Liver (tissue), 3 donors: Measurements from ENCODE around the gene MED26.

Source experiments
- CTCF ChIP-seq: fragments of 150-350 bp; IDR thresholded peaks from 2 replicates; pipeline ENCODE4 v1.5.1; 2017; ENCODE audit warnings: improper control_type of control experiment, low read depth, low read length; ENCODE audit not compliant: missing input control
- EGR1 ChIP-seq, 2 donors: IDR thresholded peaks; 2 replicates each; pipeline ENCODE4 v1.6.1; 2016 to 2018; ENCODE audit warnings: antibody characterized with exemption in 2 of 2, low read depth in 2 of 2
- HNF4G ChIP-seq: IDR thresholded peaks from 2 replicates; pipeline ENCODE4 v1.6.1; 2016; ENCODE audit warnings: antibody characterized with exemption
- ZBTB33 ChIP-seq: IDR thresholded peaks from 2 replicates; pipeline ENCODE4 v1.6.1; 2016; ENCODE audit warnings: antibody characterized with exemption
- donor health status: healthy.
- donor health status: healthy.

DNA sequence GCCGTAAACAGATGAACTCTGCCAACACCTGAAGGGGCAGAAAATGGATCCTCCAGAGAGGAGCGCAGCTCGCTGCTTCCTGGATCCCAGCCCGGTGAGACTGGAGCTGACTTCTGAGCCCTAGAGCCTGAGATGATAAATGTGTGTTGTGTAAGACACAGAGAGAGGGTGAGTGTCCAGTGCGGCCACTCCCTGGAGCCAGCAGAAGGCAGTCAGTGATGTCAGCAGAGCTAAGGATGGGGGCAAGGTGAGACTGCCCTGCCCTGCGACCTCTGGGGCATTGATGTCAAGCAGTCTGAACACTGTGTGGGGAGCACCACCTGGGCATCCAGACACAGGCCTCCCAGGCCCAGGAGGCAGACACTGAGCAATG lies 46.0 kb downstream of the MED26 start:
- TF ChIP-seq EGR1 (IDR thresholded peaks at IDR 0.05; ENCODE audit: low read depth in 2 of 2) (no peak), CTCF (no peak), ZBTB33 (no peak), HNF4G (no peak)
